Measurements from ENCODE around the gene CLDND2.

GRCh38 chr19:51361239-51361638, 7.6 kb downstream of the CLDND2 start:
- TF ChIP-seq, protein P1, sequence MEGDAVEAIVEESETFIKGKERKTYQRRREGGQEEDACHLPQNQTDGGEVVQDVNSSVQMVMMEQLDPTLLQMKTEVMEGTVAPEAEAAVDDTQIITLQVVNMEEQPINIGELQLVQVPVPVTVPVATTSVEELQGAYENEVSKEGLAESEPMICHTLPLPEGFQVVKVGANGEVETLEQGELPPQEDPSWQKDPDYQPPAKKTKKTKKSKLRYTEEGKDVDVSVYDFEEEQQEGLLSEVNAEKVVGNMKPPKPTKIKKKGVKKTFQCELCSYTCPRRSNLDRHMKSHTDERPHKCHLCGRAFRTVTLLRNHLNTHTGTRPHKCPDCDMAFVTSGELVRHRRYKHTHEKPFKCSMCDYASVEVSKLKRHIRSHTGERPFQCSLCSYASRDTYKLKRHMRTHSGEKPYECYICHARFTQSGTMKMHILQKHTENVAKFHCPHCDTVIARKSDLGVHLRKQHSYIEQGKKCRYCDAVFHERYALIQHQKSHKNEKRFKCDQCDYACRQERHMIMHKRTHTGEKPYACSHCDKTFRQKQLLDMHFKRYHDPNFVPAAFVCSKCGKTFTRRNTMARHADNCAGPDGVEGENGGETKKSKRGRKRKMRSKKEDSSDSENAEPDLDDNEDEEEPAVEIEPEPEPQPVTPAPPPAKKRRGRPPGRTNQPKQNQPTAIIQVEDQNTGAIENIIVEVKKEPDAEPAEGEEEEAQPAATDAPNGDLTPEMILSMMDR (conservative IDR thresholded peaks at IDR 0.05; ENCODE audit: low read depth, low read length), result no peak
- TF ChIP-seq EZH2 (IDR thresholded peaks at IDR 0.05; ENCODE audit: low read length, unreplicated experiment), result no peak

All from PC-3 (cell line).